ENCODE data around the gene PFN1.

The PFN1 gene

DNA sequence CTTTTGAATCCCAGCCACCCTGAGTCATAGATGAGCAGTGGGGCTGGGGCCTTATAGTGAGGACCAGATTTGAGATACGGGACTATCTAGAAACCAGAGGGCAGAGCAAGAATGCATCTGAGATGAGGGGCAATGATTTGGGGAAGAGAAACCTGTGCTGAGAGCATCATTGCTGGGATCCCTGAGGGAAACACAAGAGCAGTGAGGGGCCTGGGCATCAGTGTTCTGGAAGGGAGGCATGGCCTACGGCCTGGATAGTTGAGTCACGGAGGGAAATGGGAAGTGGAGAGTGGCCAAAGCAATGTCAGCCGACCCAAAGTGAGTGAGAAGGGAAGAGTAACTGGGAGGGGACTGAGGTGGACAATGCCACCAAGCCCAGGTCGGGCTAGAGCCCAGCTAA is 34.0 kb upstream of the PFN1 start:
- Histone ChIP-seq H3K4me3 (ENCODE audit: low read length) (no peak overlapping the region), H3K4me1 (ENCODE audit: low read length) (peaks cover 10% of the 10 kb centered on the region; the same call in 1 of the 2 replicates), H3K36me3 (replicated peaks; ENCODE audit: insufficient read depth, low read length) (no peaks in the 10 kb centered on the region), H3K27ac (ENCODE audit: low read length) (no peak overlapping the region), H4K20me1 (ENCODE audit: insufficient read depth, low read length) (no peaks in the 10 kb centered on the region), H3K79me2 (ENCODE audit: low read length) (peaks cover 14% of the 10 kb centered on the region; the same call in 1 of the 2 replicates), H3K9me3 (replicated peaks; ENCODE audit: insufficient read depth, low read length) (no peaks in the 10 kb centered on the region), H3K27me3 (replicated peaks; ENCODE audit: insufficient read depth, low read length) (no peaks in the 10 kb centered on the region), H3K9me2 (replicated peaks; ENCODE audit: insufficient read depth, low read length) (no peaks in the 10 kb centered on the region), H3K9ac (ENCODE audit: low read length) (no peak overlapping the region), H2AFZ (ENCODE audit: low read length) (no peak overlapping the region), H3F3A (ENCODE audit: insufficient read depth, low read length) (no peaks in the 10 kb centered on the region), H3K4me2 (ENCODE audit: low read depth, low read length) (no peak overlapping the region)
- no peak for DNase-seq
- no peak for TF ChIP-seq EZH2 (optimal IDR thresholded peaks at IDR 0.05; ENCODE audit: low read depth, low read length)
- TF ChIP-seq, protein P1, sequence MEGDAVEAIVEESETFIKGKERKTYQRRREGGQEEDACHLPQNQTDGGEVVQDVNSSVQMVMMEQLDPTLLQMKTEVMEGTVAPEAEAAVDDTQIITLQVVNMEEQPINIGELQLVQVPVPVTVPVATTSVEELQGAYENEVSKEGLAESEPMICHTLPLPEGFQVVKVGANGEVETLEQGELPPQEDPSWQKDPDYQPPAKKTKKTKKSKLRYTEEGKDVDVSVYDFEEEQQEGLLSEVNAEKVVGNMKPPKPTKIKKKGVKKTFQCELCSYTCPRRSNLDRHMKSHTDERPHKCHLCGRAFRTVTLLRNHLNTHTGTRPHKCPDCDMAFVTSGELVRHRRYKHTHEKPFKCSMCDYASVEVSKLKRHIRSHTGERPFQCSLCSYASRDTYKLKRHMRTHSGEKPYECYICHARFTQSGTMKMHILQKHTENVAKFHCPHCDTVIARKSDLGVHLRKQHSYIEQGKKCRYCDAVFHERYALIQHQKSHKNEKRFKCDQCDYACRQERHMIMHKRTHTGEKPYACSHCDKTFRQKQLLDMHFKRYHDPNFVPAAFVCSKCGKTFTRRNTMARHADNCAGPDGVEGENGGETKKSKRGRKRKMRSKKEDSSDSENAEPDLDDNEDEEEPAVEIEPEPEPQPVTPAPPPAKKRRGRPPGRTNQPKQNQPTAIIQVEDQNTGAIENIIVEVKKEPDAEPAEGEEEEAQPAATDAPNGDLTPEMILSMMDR (IDR thresholded peaks at IDR 0.05; ENCODE audit: low read length) = no peak
- TF ChIP-seq EZH2phosphoT487 (IDR thresholded peaks at IDR 0.05; ENCODE audit: low read length) = no peak

DNA sequence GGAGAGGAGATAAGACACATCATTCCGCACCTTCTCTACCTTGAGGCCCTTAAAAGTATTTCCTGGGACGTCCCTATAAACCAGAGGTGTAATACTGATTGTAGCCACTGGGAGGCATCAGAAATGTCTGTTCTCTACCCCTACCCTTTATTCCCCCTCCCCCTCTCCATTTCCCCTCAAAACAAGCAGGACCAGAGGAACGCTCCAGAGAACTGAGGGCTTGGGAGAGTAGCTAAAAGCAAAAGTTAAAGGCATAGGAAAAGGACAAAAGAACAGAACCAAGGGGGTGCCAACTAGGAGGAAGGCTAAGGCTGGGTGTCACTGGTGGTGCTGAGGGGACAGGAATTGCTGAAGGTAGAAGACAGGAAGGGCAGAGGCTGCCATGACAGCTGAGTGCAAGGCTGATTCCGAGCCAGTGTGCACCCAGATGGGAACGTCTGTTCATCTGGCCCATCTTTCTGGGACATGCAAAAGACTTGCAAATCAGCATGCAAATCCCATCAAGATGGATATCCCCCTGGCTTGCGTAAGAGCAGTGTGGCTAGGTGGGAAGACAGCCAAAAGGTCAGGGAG is 32.4 kb upstream of the PFN1 start:
- no peak for TF ChIP-seq EZH2phosphoT487 (IDR thresholded peaks at IDR 0.05; ENCODE audit: low read length)
- TF ChIP-seq, protein P1 (IDR thresholded peaks at IDR 0.05; ENCODE audit: low read length) = peak; percentile 78
- H3K79me2 ChIP-seq (ENCODE audit: low read length) = peaks cover 1% of the 10 kb centered on the region; the same call in 1 of the 2 replicates
- no peak overlapping the region for H2AFZ ChIP-seq (ENCODE audit: low read length)
- no peaks in the 10 kb centered on the region for H3K27me3 ChIP-seq (replicated peaks; ENCODE audit: insufficient read depth, low read length)
- no peak overlapping the region for H3K4me2 ChIP-seq (ENCODE audit: low read depth, low read length)
- no peaks in the 10 kb centered on the region for H3K36me3 ChIP-seq (replicated peaks; ENCODE audit: insufficient read depth, low read length)
- no peaks in the 10 kb centered on the region for H3F3A ChIP-seq (ENCODE audit: insufficient read depth, low read length)
- 0 out of 2 replicates have a peak, but pooled peaks cover under 1% of the 10 kb centered on the region for H3K4me1 ChIP-seq (ENCODE audit: low read length)
- no peak overlapping the region for H3K27ac ChIP-seq (ENCODE audit: low read length)
- no peaks in the 10 kb centered on the region for H3K9me2 ChIP-seq (replicated peaks; ENCODE audit: insufficient read depth, low read length)
- H3K4me3 ChIP-seq (ENCODE audit: low read length) = no peak overlapping the region
- peak; percentile 58 for DNase-seq
- H4K20me1 ChIP-seq (ENCODE audit: insufficient read depth, low read length) = no peaks in the 10 kb centered on the region
- no peaks in the 10 kb centered on the region for H3K9me3 ChIP-seq (replicated peaks; ENCODE audit: insufficient read depth, low read length)
- no peak overlapping the region for H3K9ac ChIP-seq (ENCODE audit: low read length)

DNA sequence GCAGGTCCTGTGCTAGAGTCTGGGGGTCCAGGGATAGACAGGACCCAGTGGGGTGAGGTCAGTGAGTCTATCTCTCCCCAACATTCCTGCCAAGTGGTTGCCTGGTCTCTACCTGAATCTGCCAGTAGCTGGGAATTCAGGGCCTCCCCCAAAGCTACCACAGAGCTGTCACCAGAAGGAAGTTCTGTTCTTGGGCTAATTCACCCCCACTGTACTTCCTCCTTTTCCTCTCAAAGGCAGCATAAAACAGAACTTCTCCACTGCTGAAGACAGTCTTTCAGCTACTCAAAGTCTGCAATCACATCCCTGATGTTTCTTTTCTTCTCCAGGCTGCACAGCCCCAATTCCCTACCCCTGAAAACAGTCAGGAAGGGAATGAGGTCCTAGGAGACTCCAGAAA is 30.4 kb upstream of the PFN1 start:
- no peak for DNase-seq
- Histone ChIP-seq H4K20me1 (ENCODE audit: insufficient read depth, low read length) (no peaks in the 10 kb centered on the region), H3K4me3 (ENCODE audit: low read length) (no peak overlapping the region), H3K9me3 (replicated peaks; ENCODE audit: insufficient read depth, low read length) (no peaks in the 10 kb centered on the region), H3K27me3 (replicated peaks; ENCODE audit: insufficient read depth, low read length) (no peaks in the 10 kb centered on the region), H3K4me2 (ENCODE audit: low read depth, low read length) (no peak overlapping the region), H3F3A (ENCODE audit: insufficient read depth, low read length) (no peaks in the 10 kb centered on the region), H3K9me2 (replicated peaks; ENCODE audit: insufficient read depth, low read length) (no peaks in the 10 kb centered on the region), H3K9ac (ENCODE audit: low read length) (no peak overlapping the region), H3K4me1 (ENCODE audit: low read length) (no peaks in the 10 kb centered on the region), H2AFZ (ENCODE audit: low read length) (no peak overlapping the region), H3K27ac (ENCODE audit: low read length) (no peak overlapping the region), H3K36me3 (replicated peaks; ENCODE audit: insufficient read depth, low read length) (no peaks in the 10 kb centered on the region), H3K79me2 (ENCODE audit: low read length) (no peaks in the 10 kb centered on the region)
- TF ChIP-seq EZH2 (optimal IDR thresholded peaks at IDR 0.05; ENCODE audit: low read depth, low read length) (no peak), EZH2phosphoT487 (IDR thresholded peaks at IDR 0.05; ENCODE audit: low read length) (no peak)
- TF ChIP-seq, protein P1 (IDR thresholded peaks at IDR 0.05; ENCODE audit: low read length) = no peak

All from MM.1S (cell line).